Measurements from ENCODE around the gene TIMP3. TPM values are rescaled to one million over a fixed set of nuclear protein-coding genes. Genes with fewer than 3 reads are reported as not detected.

The TIMP3 gene
- total RNA-seq, 2 experiments from 2014 or later, result not detected

- H3K4me3 Mint-ChIP-seq, result no peak overlapping the region
- intact Hi-C loops (cut with micrococcal nuclease), result no loop called here
- H3K36me3 Mint-ChIP-seq, result no peaks in the 10 kb centered on the region
- DNase-seq, result no peak
- no peaks in the 10 kb centered on the region for H3K9me3 Mint-ChIP-seq
- no peak overlapping the region for H3K27ac Mint-ChIP-seq
- no peaks in the 10 kb centered on the region for H3K4me1 Mint-ChIP-seq (ENCODE audit: low read depth)
- peaks cover 28% of the 10 kb centered on the region for H3K27me3 Mint-ChIP-seq
- CTCF ChIA-PET, result no interaction called here
- POLR2A ChIA-PET, result no interaction called here
Observed at GRCh38 chr22:32765132-32765618, 36.3 kb upstream of the TIMP3 start.

GRCh38 chr22:32771756-32772155 is 29.7 kb upstream of the TIMP3 start:
- H3K4me3 Mint-ChIP-seq, result no peak overlapping the region
- no peaks in the 10 kb centered on the region for H3K36me3 Mint-ChIP-seq
- H3K4me1 Mint-ChIP-seq (ENCODE audit: low read depth), result no peaks in the 10 kb centered on the region
- H3K9me3 Mint-ChIP-seq, result peaks cover 2% of the 10 kb centered on the region
- H3K27me3 Mint-ChIP-seq, result peaks cover 17% of the 10 kb centered on the region
- intact Hi-C loops (cut with micrococcal nuclease), result no loop called here
- ChIA-PET POLR2A (no interaction called here), CTCF (no interaction called here)
- DNase-seq, result no peak
- no peak overlapping the region for H3K27ac Mint-ChIP-seq

GRCh38 chr22:32775957-32776356 is 25.5 kb upstream of the TIMP3 start:
- DNase-seq, result no peak
- H3K27ac Mint-ChIP-seq, result no peak overlapping the region
- no peaks in the 10 kb centered on the region for H3K36me3 Mint-ChIP-seq
- H3K27me3 Mint-ChIP-seq, result peaks cover 17% of the 10 kb centered on the region
- intact Hi-C loops (cut with micrococcal nuclease), result no loop called here
- CTCF ChIA-PET, result interaction anchor here (1.5 kb wide), 1 partner anchor 116 kb away, joined by 3 read pairs; no protein-coding TSS in a partner anchor
- H3K4me3 Mint-ChIP-seq, result no peak overlapping the region
- POLR2A ChIA-PET, result no interaction called here
- peaks cover 2% of the 10 kb centered on the region for H3K9me3 Mint-ChIP-seq
- H3K4me1 Mint-ChIP-seq (ENCODE audit: low read depth), result no peaks in the 10 kb centered on the region

- POLR2A ChIA-PET, result no interaction called here
- peaks cover 15% of the 10 kb centered on the region for H3K27me3 Mint-ChIP-seq
- CTCF ChIA-PET, result interaction anchor here (1.4 to 1.5 kb wide), 2 partner anchors 20 to 116 kb away, joined by 3 to 6 read pairs; no protein-coding TSS in a partner anchor
- no peak for DNase-seq
- H3K27ac Mint-ChIP-seq, result no peak overlapping the region
- no peaks in the 10 kb centered on the region for H3K4me1 Mint-ChIP-seq (ENCODE audit: low read depth)
- no peaks in the 10 kb centered on the region for H3K36me3 Mint-ChIP-seq
- intact Hi-C loops (cut with micrococcal nuclease), result no loop called here
- no peak overlapping the region for H3K4me3 Mint-ChIP-seq
- peaks cover 2% of the 10 kb centered on the region for H3K9me3 Mint-ChIP-seq
Observed at GRCh38 chr22:32776397-32776796, 25.1 kb upstream of the TIMP3 start.

- intact Hi-C loops (cut with micrococcal nuclease), result no loop called here
- H3K27me3 Mint-ChIP-seq, result peaks cover 12% of the 10 kb centered on the region
- ChIA-PET CTCF (interaction anchor here (1.0 to 1.5 kb wide), 3 partner anchors 18 to 116 kb away, joined by 3 to 6 read pairs (median 3); no protein-coding TSS in a partner anchor), POLR2A (no interaction called here)
- H3K9me3 Mint-ChIP-seq, result peaks cover 2% of the 10 kb centered on the region
- no peak overlapping the region for H3K4me3 Mint-ChIP-seq
- no peaks in the 10 kb centered on the region for H3K36me3 Mint-ChIP-seq
- no peak for DNase-seq
- H3K4me1 Mint-ChIP-seq (ENCODE audit: low read depth), result no peaks in the 10 kb centered on the region
- H3K27ac Mint-ChIP-seq, result no peak overlapping the region
Observed at GRCh38 chr22:32776802-32777201, 24.7 kb upstream of the TIMP3 start.

- Mint-ChIP-seq H3K36me3 (no peaks in the 10 kb centered on the region), H3K9me3 (peaks cover 2% of the 10 kb centered on the region)
Observed at GRCh38 chr22:32777987-32778386, 23.5 kb upstream of the TIMP3 start.

GRCh38 chr22:32780726-32781310 is 20.7 kb upstream of the TIMP3 start:
- no peaks in the 10 kb centered on the region for H3K36me3 Mint-ChIP-seq
- H3K27me3 Mint-ChIP-seq, result peaks cover 2% of the 10 kb centered on the region
- no peak overlapping the region for H3K4me3 Mint-ChIP-seq
- intact Hi-C loops (cut with micrococcal nuclease), result no loop called here
- no peaks in the 10 kb centered on the region for H3K9me3 Mint-ChIP-seq
- CTCF ChIA-PET, result interaction anchor here (1.0 kb wide), 1 partner anchor 16 kb away, joined by 4 read pairs; no protein-coding TSS in a partner anchor
- DNase-seq, result no peak
- H3K4me1 Mint-ChIP-seq (ENCODE audit: low read depth), result no peaks in the 10 kb centered on the region
- no peak overlapping the region for H3K27ac Mint-ChIP-seq
- POLR2A ChIA-PET, result no interaction called here

More at GRCh38 chr22:32777987-32778386, 23.5 kb upstream of the TIMP3 start:
- CTCF ChIA-PET, result interaction anchor here (1.0 kb wide), 1 partner anchor 17 kb away, joined by 3 read pairs; no protein-coding TSS in a partner anchor
- Mint-ChIP-seq H3K27ac (no peak overlapping the region), H3K4me3 (no peak overlapping the region), H3K4me1 (ENCODE audit: low read depth) (no peaks in the 10 kb centered on the region), H3K27me3 (peaks cover 10% of the 10 kb centered on the region)
- no peak for DNase-seq
- POLR2A ChIA-PET, result no interaction called here
- intact Hi-C loops (cut with micrococcal nuclease), result no loop called here

- intact Hi-C loops (cut with micrococcal nuclease), result no loop called here
- H3K27me3 Mint-ChIP-seq, result no peaks in the 10 kb centered on the region
- H3K9me3 Mint-ChIP-seq, result no peaks in the 10 kb centered on the region
- POLR2A ChIA-PET, result no interaction called here
- H3K36me3 Mint-ChIP-seq, result no peaks in the 10 kb centered on the region
- no peaks in the 10 kb centered on the region for H3K4me1 Mint-ChIP-seq (ENCODE audit: low read depth)
- no peak overlapping the region for H3K4me3 Mint-ChIP-seq
- CTCF ChIA-PET, result interaction anchor here (1.0 kb wide), 1 partner anchor 15 kb away, joined by 4 read pairs; no protein-coding TSS in a partner anchor
- no peak overlapping the region for H3K27ac Mint-ChIP-seq
- DNase-seq, result no peak
Observed at GRCh38 chr22:32781695-32782094, 19.8 kb upstream of the TIMP3 start.

GRCh38 chr22:32785321-32786026 is 16.0 kb upstream of the TIMP3 start:
- peaks cover 4% of the 10 kb centered on the region for H3K27me3 Mint-ChIP-seq
- intact Hi-C loops (cut with micrococcal nuclease), result no loop called here
- H3K4me1 Mint-ChIP-seq (ENCODE audit: low read depth), result no peaks in the 10 kb centered on the region
- POLR2A ChIA-PET, result no interaction called here
- H3K9me3 Mint-ChIP-seq, result no peaks in the 10 kb centered on the region
- H3K36me3 Mint-ChIP-seq, result no peaks in the 10 kb centered on the region
- no peak overlapping the region for H3K27ac Mint-ChIP-seq
- CTCF ChIA-PET, result no interaction called here
- no peak for DNase-seq
- no peak overlapping the region for H3K4me3 Mint-ChIP-seq

GRCh38 chr22:32786027-32786418 is 15.5 kb upstream of the TIMP3 start:
- intact Hi-C loops (cut with micrococcal nuclease), result no loop called here
- H3K4me3 Mint-ChIP-seq, result no peak overlapping the region
- no peaks in the 10 kb centered on the region for H3K9me3 Mint-ChIP-seq
- POLR2A ChIA-PET, result no interaction called here
- H3K4me1 Mint-ChIP-seq (ENCODE audit: low read depth), result no peaks in the 10 kb centered on the region
- peaks cover 6% of the 10 kb centered on the region for H3K27me3 Mint-ChIP-seq
- DNase-seq, result no peak
- H3K27ac Mint-ChIP-seq, result no peak overlapping the region
- no peaks in the 10 kb centered on the region for H3K36me3 Mint-ChIP-seq
- CTCF ChIA-PET, result no interaction called here

GRCh38 chr22:32788904-32789624 is 12.4 kb upstream of the TIMP3 start:
- CTCF ChIA-PET, result interaction anchor here (2.8 kb wide), 1 partner anchor 8 kb away, joined by 10 read pairs; no protein-coding TSS in a partner anchor
- Mint-ChIP-seq H3K9me3 (no peaks in the 10 kb centered on the region), H3K4me3 (no peak overlapping the region), H3K27ac (no peak overlapping the region), H3K4me1 (ENCODE audit: low read depth) (no peaks in the 10 kb centered on the region), H3K27me3 (peaks cover 6% of the 10 kb centered on the region), H3K36me3 (no peaks in the 10 kb centered on the region)
- intact Hi-C loops (cut with micrococcal nuclease), result no loop called here
- POLR2A ChIA-PET, result no interaction called here
- DNase-seq, result no peak

Data from activated CD4-positive, alpha-beta memory T cell treated with anti-CD3 and anti-CD28 coated beads for 36 hours (primary cell).